Loucy (cell line): ENCODE data around the gene NPHP3.

Experiments
- H2AFZ ChIP-seq: fragments of 200-600 bp; sonication (generic); 2 replicates; pipeline ENCODE4 v1.6.0; 2016; ENCODE audit warnings: antibody characterized with exemption, mild to moderate bottlenecking, low read length, moderate library complexity
- H3F3A ChIP-seq: fragments of 200-600 bp; 2 replicates; pipeline ENCODE4 v1.6.0; 2016; ENCODE audit warnings: antibody characterized with exemption, low read depth, mild to moderate bottlenecking
- H3K27me3 ChIP-seq: fragments of 200-600 bp; sonication (generic); 2 replicates; pipeline ENCODE4 v1.6.1; 2014; ENCODE audit warnings: low read length, mild to moderate bottlenecking; ENCODE audit not compliant: insufficient read depth, poor library complexity, severe bottlenecking
- H3K36me3 ChIP-seq: fragments of 200-600 bp; sonication (generic); 2 replicates; pipeline ENCODE4 v1.6.1; 2016; ENCODE audit warnings: low read length; ENCODE audit not compliant: insufficient read depth
- H3K4me1 ChIP-seq: fragments of 200-600 bp; sonication (generic); 2 replicates; pipeline ENCODE4 v1.5.1; 2014; ENCODE audit warnings: low read length, mild to moderate bottlenecking; ENCODE audit not compliant: insufficient read depth, poor library complexity, severe bottlenecking
- H3K4me2 ChIP-seq: fragments of 200-600 bp; sonication (generic); 2 replicates; pipeline ENCODE4 v1.6.0; 2014; ENCODE audit warnings: antibody characterized with exemption, low read length, low read depth, mild to moderate bottlenecking; ENCODE audit not compliant: poor library complexity, severe bottlenecking
- H3K4me3 ChIP-seq: fragments of 200-600 bp; sonication (generic); 2 replicates; pipeline ENCODE4 v1.5.1; 2014; ENCODE audit warnings: low read length, mild to moderate bottlenecking, mixed read lengths; ENCODE audit not compliant: poor library complexity, severe bottlenecking
- H3K79me2 ChIP-seq: fragments of 200-600 bp; sonication (generic); 2 replicates; pipeline ENCODE4 v1.6.1; 2014; ENCODE audit warnings: low read length; ENCODE audit not compliant: insufficient read depth
- H3K9ac ChIP-seq: fragments of 200-600 bp; sonication (generic); 2 replicates; pipeline ENCODE4 v1.6.0; 2014; ENCODE audit warnings: mild to moderate bottlenecking, low read depth, low read length, moderate library complexity; ENCODE audit not compliant: poor library complexity, severe bottlenecking
- H3K9me2 ChIP-seq: fragments of 200-600 bp; sonication (generic); replicated peaks from 2 replicates; pipeline ENCODE4 v1.6.1; 2016; ENCODE audit warnings: low read depth, low read length, mixed read lengths
- H3K9me3 ChIP-seq: fragments of 200-600 bp; sonication (generic); 2 replicates; pipeline ENCODE4 v1.6.1; 2014; ENCODE audit warnings: mild to moderate bottlenecking, antibody characterized with exemption, low read length, low read depth; ENCODE audit not compliant: insufficient read depth
- H4K20me1 ChIP-seq: fragments of 200-600 bp; sonication (generic); 2 replicates; pipeline ENCODE4 v1.6.0; 2014; ENCODE audit warnings: antibody characterized with exemption, low read length, mild to moderate bottlenecking; ENCODE audit not compliant: insufficient read depth, poor library complexity, severe bottlenecking
- EZH2phosphoT487 ChIP-seq: fragments of 200-600 bp; IDR thresholded peaks from 2 replicates; pipeline ENCODE4 v1.6.1; 2018; ENCODE audit warnings: antibody characterized with exemption, mild to moderate bottlenecking, moderate library complexity, borderline replicate concordance
- TF ChIP-seq, protein P1 (sequence below): fragments of 200-600 bp; sonication (generic); conservative IDR thresholded peaks from 2 replicates; pipeline ENCODE4 v1.5.1; 2014; ENCODE audit warnings: mild to moderate bottlenecking, antibody characterized with exemption, low read length

NPHP3 gene

GRCh38 chr3:132723024-132723950 is 1.1 kb upstream of the NPHP3 start:
- H3K9me2 ChIP-seq: no peaks in the 10 kb centered on the region
- H3K4me1 ChIP-seq: peaks cover 31% of the 10 kb centered on the region
- H3K4me2 ChIP-seq: peak overlapping the region; percentile 77
- H3K9me3 ChIP-seq: no peaks in the 10 kb centered on the region
- no peak for TF ChIP-seq EZH2phosphoT487
- H3K9ac ChIP-seq: peak overlapping the region; percentile 73
- peaks cover 24% of the 10 kb centered on the region for H3K79me2 ChIP-seq
- H3K4me3 ChIP-seq: peak overlapping the region; percentile 79
- no peaks in the 10 kb centered on the region for H3F3A ChIP-seq
- peaks cover 16% of the 10 kb centered on the region for H4K20me1 ChIP-seq
- H3K27me3 ChIP-seq: no peaks in the 10 kb centered on the region
- peak overlapping the region; percentile 95 for H2AFZ ChIP-seq
- no peaks in the 10 kb centered on the region for H3K36me3 ChIP-seq

GRCh38 chr3:132721479-132722164 is 587 bp downstream of the NPHP3 start:
- no peaks in the 10 kb centered on the region for H3K27me3 ChIP-seq
- H3K79me2 ChIP-seq: peaks cover 24% of the 10 kb centered on the region
- peak overlapping the region; percentile 95 for H3K4me3 ChIP-seq
- H3K4me2 ChIP-seq: peak overlapping the region; percentile 99
- peaks cover 40% of the 10 kb centered on the region for H3K4me1 ChIP-seq
- peak overlapping the region; percentile 85 for H3K9ac ChIP-seq
- peak overlapping the region; percentile 93; the same call in 1 of the 2 replicates for H2AFZ ChIP-seq
- no peaks in the 10 kb centered on the region for H3K36me3 ChIP-seq
- H4K20me1 ChIP-seq: peaks cover 16% of the 10 kb centered on the region
- no peaks in the 10 kb centered on the region for H3F3A ChIP-seq
- TF ChIP-seq EZH2phosphoT487: no peak
- TF ChIP-seq, protein P1, sequence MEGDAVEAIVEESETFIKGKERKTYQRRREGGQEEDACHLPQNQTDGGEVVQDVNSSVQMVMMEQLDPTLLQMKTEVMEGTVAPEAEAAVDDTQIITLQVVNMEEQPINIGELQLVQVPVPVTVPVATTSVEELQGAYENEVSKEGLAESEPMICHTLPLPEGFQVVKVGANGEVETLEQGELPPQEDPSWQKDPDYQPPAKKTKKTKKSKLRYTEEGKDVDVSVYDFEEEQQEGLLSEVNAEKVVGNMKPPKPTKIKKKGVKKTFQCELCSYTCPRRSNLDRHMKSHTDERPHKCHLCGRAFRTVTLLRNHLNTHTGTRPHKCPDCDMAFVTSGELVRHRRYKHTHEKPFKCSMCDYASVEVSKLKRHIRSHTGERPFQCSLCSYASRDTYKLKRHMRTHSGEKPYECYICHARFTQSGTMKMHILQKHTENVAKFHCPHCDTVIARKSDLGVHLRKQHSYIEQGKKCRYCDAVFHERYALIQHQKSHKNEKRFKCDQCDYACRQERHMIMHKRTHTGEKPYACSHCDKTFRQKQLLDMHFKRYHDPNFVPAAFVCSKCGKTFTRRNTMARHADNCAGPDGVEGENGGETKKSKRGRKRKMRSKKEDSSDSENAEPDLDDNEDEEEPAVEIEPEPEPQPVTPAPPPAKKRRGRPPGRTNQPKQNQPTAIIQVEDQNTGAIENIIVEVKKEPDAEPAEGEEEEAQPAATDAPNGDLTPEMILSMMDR: no peak
- H3K9me3 ChIP-seq: no peaks in the 10 kb centered on the region
- H3K9me2 ChIP-seq: no peaks in the 10 kb centered on the region

DNA sequence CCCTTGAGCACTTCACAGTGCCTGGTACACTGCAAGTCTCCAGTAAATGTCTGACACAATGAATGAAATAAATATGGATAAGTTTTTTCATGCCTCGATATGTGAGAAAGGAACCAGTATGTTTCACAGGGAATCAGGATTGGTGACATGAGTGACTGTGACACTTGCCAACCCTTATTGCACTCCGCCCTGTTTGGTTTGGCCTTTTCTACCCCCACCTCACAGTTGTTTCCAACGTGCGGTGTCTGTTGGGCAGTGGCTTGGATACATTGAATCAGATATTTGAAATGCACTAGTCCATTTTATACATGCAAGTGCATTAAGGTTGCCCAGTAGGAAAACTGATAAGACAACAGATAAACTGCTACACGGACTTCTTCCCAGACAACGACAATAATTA is 2.0 kb downstream of the NPHP3 start:
- Histone ChIP-seq H3K36me3 (no peaks in the 10 kb centered on the region), H2AFZ (no peak overlapping the region), H3K4me2 (peak overlapping the region; percentile 99), H4K20me1 (peaks cover 16% of the 10 kb centered on the region), H3K27me3 (no peaks in the 10 kb centered on the region), H3K4me1 (peaks cover 49% of the 10 kb centered on the region), H3K9me3 (no peaks in the 10 kb centered on the region), H3K79me2 (peaks cover 24% of the 10 kb centered on the region), H3K4me3 (peak overlapping the region; percentile 95), H3K9me2 (no peaks in the 10 kb centered on the region), H3F3A (no peaks in the 10 kb centered on the region; the same call in 1 of the 2 replicates), H3K9ac (peak overlapping the region; percentile 85)
- no peak for TF ChIP-seq EZH2phosphoT487
- TF ChIP-seq, protein P1: no peak
